ENCODE measurements around the gene PGBD5.

Gene PGBD5

DNA sequence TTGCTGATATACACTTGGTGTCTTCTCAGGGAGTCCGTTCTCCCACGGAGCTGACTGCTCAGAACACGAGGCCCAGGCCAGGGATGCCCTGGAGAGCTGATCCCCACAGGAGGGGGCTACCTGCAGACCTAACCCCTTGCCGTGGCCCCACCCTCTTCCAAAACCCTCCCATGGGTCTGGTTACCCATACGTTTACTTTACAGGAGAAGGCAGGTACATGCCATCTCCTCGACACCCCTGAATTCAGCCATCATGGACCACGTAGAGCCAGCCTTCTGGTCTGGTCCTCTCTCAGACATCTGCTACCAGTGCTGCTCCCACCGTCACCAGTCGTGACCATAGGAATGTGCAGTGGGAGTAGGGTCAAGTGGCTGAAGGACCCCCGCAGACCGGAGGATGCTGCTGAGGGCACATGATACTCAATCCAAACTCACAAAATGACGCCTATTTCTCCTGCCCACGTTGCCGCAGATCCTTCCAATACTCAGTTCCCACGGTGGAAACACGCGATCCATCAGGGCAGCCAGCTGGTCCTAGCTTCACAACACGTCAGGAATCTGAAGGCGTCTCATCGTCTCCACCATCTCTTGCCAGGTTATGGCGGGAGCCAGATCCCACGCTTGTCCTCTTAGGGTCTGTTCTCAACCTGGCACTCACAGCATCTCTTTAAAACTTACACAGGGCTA is 26.7 kb downstream of the PGBD5 start:
- DNase-seq (ENCODE audit: extremely low read depth in 1 of 2, low read depth in 1 of 2), result no peak

DNA sequence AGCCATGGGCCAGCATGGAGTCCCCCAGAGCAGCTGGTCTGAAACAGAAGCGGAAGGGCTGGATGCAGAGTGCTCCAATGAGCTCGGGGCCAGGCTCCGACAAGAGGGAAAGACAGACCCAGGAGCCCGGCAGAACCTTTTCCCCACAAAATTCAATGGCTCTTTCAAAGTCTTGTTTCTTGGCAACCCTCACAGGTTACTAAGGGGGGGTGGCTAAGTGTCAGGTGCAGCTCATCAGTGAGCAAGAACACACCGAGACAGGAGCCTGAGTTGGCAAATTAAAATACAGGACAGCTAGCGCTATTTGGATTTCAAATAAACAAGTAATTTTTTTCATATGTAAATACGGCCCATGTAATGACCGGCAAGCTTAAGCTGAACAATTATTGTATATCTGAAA is 27.3 kb downstream of the PGBD5 start:
- no peak for DNase-seq (ENCODE audit: extremely low read depth in 1 of 2, low read depth in 1 of 2)

DNA sequence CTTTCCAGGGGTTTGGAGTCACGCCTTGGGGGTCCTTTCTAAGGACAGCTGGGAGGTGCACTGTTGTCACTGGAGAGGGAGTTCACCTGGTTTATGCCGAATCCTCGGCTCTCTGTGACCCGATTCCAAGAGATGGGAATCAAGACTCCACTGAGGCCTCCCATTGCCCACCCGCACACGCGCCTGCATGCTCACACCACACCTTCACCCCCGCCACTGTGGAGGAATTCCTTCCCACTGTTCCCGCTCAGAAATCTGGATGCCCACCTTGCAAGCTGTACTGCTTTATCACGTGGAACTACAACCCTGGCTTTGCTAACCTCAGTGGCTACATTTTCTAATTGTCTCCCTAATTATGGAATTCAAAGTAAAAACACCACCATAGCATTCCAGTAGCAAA is 29.2 kb downstream of the PGBD5 start:
- DNase-seq (ENCODE audit: extremely low read depth in 1 of 2, low read depth in 1 of 2), result no peak

DNA sequence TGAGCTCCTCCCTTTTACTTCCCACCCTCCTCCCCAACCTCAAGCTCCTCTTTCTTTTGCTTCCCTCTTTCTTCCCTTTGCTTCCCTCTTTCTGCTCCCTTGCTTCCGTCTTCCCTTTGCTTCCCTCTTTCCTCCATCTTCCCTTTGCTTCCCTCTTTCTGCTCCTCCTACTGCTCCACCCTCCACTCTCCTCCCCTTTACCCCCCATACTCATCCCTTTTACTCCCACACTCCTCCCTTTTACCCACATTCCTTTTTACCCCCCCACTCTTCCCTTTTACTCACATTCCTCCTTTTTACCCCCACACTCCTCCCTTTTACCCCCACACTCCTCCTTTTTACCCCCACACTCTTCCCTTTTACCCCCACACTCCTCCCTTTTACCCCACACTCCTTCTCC is 30.2 kb downstream of the PGBD5 start:
- no peak for DNase-seq (ENCODE audit: extremely low read depth in 1 of 2, low read depth in 1 of 2)

DNA sequence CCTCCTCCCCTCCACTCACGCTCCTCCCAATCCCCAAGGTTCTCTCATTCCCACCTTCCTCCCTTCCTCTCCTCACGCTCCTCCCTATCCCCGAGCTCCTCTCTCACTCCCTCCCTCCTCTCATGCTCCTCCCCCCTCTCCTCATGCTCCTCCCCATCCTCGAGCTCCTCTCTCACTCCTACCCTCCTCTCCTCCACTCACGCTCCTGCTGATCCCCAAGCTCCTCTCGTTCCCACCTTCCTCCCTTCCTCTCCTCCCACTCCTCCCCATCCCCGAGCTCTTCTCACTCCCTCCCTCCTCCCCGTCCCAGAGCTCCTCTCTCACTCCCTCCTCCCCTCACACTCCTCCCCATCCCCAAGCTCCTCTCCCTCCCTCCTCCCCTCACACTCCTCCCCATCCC is 31.4 kb downstream of the PGBD5 start:
- no peak for DNase-seq (ENCODE audit: extremely low read depth in 1 of 2, low read depth in 1 of 2)

DNA sequence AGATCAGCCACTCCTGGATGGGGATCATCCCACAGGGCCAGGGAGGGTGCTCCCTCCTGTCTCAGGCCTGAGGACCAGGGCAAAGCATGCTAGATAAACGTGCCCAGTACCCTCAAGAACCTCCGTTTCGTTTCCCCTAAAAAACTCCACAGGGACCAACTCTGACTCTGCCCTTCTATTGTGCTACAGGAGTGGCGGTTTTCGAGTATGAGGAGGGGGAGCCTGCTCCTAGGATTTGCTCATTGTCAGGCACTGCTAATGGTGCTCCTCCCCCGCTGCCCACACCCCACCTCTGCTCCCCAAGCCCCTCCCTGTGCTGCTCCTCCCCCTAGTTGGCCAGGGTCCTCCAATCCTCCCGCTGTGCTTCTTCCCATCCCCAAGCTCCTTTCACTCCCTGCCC is 32.0 kb downstream of the PGBD5 start:
- no peak for DNase-seq (ENCODE audit: extremely low read depth in 1 of 2, low read depth in 1 of 2)

DNA sequence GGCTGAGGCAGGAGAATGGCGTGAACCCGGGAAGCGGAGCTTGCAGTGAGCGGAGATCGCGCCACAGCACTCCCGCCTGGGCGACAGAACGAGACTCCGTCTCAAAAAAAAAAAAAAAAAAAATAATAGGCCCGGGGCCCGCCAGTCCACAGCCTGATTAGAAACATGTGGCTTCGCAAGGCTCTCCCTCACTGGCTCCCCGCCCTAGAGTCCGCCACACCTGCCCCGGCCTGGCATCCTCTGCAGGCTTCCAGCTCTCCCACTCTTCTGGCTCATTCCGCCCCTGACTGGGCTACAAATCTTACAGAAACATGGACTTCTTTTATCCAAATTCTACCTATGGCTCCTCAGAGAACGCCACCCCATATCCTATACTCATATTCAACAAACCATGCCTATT is 32.4 kb downstream of the PGBD5 start:
- no peak for DNase-seq (ENCODE audit: extremely low read depth in 1 of 2, low read depth in 1 of 2)

DNA sequence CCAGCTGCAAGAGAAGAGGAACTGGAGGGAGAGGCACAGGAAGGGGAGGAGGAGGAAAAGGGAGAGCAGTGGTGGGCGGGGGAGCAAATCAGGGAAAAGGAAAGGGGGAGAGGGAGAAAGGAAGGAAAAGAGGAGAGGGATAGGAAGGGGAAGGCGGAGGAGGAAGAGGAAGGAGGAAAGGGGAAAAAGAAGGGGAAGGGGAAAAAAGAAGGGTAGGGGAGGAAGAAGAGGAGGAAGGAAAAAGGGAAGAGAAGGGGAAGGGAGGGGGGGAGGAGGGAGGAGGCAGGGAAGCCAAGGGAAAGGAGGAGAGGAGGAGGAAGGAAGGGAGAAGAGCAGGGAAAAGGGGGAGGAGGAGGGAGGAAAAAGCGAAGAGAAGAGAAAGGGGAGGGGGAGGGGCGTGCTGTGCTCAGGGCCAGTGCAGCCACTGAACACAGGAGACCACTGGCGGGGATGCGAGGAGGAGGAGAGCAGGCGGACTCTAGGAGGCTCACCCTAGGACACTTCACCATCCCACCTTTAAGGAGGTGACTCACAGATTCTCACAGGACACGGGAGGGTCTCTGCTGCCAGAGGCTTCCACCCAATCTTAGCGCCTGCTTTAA is 33.1 kb downstream of the PGBD5 start:
- no peak for DNase-seq (ENCODE audit: extremely low read depth in 1 of 2, low read depth in 1 of 2)

DNA sequence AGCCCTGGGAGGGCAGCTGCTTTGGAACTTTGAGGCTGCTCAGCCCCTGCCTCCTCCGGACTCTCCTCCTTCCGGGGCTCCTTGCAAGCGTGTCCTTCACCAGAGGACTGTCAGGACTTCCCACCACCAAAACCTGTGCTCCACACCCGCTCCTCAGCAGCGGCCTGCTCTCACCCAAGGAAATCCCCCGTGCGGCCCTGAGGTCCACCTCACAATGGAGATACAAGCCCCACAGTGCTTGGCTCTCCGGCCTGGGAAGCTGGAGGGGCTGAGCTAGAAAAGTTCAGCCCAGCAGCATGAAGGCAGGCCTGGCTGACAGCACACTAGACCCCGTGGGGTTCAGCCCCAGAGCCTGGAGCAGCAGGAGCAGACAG is 33.6 kb downstream of the PGBD5 start:
- DNase-seq (ENCODE audit: extremely low read depth in 1 of 2, low read depth in 1 of 2), result no peak

DNA sequence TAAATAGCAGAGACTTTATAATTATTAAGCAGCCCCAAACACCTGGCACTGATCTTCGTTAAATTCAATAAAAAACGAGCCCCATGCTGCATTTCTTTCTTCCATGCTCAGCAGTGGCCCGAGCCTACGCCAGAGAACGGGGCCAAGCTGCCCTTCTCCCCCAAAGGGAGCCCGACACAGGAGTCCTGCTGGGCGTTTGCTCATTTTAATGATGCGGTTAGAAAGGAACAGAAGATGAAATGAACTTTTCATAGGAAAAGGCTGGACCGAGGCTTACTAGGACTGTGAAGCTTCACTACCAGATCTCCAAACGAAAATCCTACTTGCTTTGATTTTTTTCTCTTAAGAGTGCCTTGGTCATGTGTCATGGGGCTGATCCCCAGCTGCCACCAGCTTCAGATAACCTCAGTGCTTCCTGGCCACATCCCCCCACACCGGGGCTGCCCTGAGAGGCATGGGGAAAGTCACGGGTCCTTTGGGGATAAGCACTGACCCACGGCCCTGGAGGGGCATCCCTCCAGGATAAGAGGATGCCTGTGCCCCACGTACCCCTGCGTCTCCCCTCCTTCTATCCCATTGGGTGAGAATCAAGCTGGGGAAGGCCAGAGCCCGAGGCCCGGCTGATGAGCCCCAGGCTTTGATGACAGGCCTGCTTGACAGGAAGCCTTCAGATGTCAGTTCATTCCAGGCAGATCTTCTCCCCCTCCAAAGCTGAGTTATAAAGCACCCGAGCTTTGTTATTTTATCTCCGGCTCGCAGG is 34.2 kb downstream of the PGBD5 start:
- DNase-seq (ENCODE audit: extremely low read depth in 1 of 2, low read depth in 1 of 2), result no peak

DNA sequence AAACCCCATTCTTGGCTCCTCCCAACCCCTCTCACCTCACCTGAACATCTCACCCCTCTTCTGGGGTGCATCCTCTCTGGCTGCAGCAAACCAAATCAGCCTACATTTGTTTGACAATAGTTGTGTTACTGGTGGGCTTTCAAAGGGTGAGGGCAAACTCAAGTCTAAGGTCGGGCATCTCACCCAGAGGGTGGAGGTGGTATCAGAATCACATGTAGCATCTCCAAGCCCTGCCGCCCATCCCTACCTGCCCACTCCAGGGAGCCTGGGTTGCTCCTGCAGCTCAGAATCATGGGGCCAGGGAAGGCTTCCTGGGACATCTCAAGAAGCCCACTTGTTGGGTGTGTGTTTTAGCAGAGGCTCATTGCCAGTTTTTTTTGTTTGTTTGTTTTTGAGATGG is 35.8 kb downstream of the PGBD5 start:
- DNase-seq (ENCODE audit: extremely low read depth in 1 of 2, low read depth in 1 of 2), result no peak

DNA sequence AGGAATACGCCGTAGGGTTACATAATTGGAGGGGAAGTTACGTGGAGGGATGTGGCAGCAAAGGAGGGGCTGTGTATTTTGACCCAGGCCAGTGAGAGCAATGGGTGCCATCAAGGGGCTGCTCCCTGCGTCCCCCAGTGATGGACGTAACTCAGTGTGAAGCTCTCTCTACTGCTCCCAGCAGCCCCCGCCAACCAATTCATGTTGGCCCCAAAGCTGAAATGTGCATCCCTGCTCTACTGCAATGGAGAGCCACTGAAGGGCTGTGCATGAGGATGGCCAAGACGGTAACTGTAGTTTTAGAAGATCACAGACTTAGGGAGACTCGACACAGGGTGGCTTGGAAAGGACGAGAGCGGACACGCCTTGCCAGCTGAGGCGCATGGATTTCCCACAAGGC is 38.3 kb downstream of the PGBD5 start:
- DNase-seq (ENCODE audit: extremely low read depth in 1 of 2, low read depth in 1 of 2), result no peak

DNA sequence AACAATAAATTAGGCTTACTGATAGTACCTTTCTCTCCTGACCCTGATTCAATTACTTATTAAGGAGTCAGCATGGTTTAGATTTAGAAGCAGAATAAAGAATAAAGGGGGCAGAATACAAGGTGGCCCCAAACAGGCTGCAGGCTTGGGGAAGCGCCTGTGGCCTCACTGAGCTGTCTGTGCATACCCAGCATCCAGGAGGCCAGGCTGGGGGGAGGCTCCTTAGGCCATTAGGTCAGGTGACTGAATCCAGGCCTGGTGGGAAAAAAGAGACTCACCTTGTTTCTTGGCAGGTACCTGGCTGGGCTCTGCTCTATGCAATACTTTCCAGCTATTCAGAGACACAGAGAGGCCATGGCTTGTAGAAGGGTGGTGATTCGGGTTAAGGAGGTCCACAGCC is 38.8 kb downstream of the PGBD5 start:
- no peak for DNase-seq (ENCODE audit: extremely low read depth in 1 of 2, low read depth in 1 of 2)

DNA sequence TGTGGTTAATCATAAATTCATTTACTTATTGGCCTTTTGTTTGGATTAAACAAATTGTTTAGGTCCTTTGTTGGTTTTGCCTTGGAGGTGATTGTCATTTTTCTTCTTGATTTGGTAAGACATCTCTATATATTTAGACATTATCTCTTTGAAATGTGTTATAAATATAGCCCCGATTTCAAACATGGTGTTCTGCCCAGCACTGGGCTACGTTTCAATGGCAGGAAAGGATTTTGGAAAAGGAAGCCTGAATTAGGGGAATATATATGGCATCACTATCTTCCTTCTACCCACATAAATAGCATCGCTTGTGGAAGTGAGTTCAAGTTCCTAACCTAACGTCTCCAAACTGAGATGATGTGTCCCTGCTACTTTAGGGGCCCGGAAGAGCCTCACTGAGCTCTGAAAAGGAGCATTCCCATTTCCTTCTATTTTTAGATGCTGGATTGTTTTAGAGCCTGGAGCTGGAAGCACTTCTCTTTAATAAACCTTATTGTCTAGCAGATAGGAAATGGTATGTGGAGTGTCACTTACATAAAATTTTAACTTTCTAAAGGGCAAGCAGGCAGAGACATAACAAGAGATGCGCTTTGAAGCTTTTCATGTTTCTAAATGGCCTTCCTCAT is 39.4 kb downstream of the PGBD5 start:
- DNase-seq (ENCODE audit: extremely low read depth in 1 of 2, low read depth in 1 of 2), result no peak

DNA sequence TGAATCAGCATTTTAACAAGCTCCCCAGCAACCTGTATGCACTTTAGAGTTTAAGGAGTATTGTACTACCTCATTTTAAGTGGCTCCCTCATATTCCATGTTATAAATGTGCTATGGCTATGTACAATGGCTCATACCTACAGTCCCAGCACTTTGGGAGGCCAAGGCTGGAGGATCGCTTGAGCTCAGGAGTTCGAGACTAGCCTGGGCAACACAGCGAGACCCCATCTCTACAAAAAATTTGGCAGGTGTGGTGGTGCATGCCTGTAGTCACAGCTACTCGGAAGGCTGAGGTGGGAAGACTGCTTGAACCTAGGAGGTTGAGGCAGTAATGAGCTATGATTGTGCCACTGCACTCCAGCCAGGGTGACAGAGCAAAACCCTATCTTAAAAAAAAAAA is 40.2 kb downstream of the PGBD5 start:
- no peak for DNase-seq (ENCODE audit: extremely low read depth in 1 of 2, low read depth in 1 of 2)

DNA sequence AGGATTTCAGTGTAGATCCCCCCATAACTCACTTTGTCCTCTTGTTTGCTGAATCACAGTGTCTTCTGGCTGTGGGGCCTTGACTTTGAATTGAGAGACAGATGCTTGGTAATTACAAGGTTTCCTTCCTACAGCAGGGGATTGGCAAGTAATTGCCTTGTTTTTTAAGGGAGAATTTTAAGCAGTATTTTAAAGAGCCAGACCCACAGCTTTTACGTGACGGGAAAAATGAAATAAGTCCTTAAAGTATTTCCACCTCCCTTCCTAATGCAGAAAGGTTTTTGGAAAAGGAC is 41.0 kb downstream of the PGBD5 start:
- DNase-seq (ENCODE audit: extremely low read depth in 1 of 2, low read depth in 1 of 2), result no peak

DNA sequence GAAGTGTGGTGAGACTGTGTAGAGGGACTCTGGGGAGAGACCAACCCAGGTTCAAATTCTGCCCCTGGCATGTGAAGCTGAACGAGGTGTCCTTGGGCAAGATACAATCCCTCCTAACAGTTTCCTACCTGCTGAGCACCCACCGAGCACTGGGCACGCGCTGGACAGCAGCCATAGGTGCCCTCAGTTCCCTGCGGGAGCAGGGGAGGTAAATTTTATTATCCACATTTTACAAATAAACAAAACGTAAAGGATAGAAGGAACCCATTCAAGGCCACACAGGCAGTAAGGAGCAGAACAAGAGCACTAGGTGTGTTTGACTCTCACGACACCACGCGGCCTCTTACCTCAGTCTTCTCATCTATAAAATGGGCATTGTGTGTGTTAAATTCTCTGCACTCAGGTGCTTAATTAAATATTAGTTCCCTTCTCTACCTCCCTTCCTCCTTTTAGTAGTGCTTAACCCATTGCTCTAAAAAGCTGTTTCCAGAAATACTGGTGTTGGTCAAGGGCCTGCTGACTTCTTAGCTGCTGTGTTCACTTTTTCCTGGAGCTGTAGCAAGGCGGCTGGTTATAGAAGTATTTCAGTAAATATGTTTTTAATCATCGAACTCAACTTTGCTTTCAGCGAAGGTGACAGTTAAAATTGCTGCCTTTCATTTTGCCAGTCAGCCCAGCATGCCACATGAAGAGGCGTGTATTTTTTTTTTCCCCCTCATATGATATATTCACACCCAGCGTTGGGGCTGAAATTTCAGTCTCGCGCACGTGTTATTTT is 41.6 kb downstream of the PGBD5 start:
- no peak for DNase-seq (ENCODE audit: extremely low read depth in 1 of 2, low read depth in 1 of 2)

DNA sequence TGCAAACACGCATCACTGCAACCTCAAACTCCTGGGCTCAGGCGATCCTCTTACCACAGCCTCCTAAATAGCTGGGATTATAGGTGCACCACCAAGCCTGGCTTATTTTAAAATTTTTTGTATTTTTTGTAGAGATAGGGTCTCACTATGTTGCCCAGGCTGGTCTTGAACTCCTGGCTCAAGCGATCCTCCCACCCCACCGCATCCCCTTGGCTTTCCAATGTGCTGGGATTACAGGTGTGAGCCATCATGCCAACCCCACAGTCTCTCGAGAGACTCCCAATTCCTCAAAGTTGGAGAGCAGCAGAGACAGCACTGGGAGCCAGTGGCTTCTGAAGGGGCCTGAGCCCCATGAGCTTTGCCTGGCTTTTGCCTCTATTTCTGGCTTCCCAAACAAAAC is 42.7 kb downstream of the PGBD5 start:
- no peak for DNase-seq (ENCODE audit: extremely low read depth in 1 of 2, low read depth in 1 of 2)

DNA sequence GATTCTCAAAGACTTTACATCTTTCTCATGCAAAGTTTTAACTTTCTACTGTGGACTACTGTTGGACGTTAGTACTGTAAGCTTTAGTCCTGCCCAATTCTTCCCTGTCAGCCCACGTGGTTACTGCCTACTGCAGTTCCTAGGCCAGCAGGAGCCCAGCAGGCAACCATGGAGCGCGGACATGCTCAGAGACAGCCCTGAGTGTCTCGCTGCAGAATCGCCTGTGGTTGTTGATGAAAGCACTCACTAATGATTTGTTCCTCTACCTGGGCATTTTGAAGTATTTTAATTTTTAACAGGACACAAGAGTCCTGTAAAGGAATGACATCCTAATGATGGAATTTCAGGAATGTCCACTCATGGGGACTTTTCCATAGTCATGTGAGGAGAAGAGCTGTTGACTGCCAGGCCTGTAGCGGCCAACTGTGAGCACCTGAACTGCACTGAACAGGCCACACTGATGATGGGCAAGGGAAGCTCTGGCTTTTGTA is 44.1 kb downstream of the PGBD5 start:
- DNase-seq (ENCODE audit: extremely low read depth in 1 of 2, low read depth in 1 of 2), result no peak

DNA sequence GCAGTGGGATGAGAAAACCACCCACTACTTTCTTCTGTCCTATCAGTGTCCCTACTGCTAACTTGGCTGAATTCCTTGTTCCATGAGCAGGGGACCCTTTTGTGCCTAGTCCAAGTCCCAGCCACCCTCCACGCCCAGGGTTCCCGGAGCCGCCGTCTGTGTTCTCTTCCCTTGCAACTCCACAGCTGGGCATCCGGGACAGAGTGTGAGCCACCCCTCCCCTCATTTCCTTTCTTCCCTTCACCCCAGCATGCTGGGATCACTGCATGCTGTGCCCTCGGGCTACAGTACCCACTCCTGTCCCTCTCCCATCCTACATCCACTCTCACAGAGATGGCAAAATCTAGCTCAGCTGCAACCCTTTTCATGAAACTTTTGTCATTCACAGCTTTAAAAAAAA is 44.5 kb downstream of the PGBD5 start:
- no peak for DNase-seq (ENCODE audit: extremely low read depth in 1 of 2, low read depth in 1 of 2)

DNA sequence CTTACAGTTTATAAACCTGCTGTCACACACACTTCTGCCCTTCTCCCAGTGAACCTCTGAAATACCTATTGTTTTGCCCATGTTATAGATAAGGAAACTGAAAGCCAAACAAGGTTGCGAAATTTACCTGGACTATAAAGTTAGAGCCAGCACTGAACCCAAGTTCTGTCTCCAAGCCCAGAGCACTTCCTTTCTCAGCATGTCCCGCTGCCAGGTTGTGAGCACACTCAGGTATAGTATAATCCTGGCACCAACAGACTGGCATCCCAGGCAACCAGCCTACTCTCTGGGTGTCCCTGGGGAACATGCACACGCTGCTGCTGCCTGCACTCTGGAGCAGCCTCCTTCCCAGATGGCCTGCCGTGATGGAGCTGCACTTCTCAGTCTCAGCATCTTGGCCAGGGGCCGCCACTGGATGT is 45.1 kb downstream of the PGBD5 start:
- no peak for DNase-seq (ENCODE audit: extremely low read depth in 1 of 2, low read depth in 1 of 2)

Measured in activated CD8-positive, alpha-beta memory T cell treated with anti-CD3 and anti-CD28 coated beads for 1 hour (primary cell).